ENCODE results near the gene FZD10.

The FZD10 gene

GRCh38 chr12:130155416-130156073 is 6.7 kb upstream of the FZD10 start:
- peak; percentile 14 for DNase-seq

- DNase-seq, result no peak
Observed at GRCh38 chr12:130156652-130157275, 5.5 kb upstream of the FZD10 start.

DNA sequence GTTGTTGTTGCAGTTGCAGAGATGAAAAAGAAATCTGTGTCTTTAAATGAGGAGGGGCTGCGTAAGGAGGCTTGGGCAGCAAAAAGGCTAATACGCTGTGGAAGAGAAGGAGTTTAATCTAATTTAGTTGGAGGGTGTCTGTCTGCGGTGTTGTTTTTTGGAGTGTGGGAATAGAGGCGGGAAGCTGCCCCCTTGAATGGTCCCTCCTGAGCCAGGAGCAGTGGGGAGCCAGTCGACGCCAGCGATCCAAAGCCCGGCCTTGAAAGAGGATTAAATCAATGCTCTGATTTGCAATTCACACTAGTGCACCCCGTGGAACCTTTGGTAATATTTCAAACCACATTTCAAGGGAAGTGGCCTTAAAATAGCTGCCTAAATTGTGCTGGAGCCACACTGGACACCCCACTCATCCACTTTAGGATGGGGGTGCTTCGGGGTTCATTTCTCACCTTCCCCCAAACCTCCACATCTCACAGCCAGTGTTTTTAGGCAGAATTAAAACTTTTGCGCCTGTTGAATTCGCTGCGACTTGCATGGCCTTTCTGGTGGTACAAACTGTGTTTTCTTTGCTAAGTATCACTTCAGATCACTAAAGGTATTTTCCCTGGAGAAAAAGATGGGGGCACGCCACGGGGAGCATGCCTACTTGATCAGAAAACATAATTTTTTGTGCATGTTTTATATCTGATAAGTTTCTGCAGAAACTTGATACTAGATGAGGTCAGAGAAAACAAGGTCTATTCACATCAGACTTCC is 4.1 kb upstream of the FZD10 start:
- DNase-seq, result no peak

GRCh38 chr12:130158754-130159059 is 3.6 kb upstream of the FZD10 start:
- DNase-seq, result no peak

GRCh38 chr12:130160306-130160705 is 2.0 kb upstream of the FZD10 start:
- DNase-seq, result no peak

GRCh38 chr12:130160711-130161231 is 1.5 kb upstream of the FZD10 start:
- no peak for DNase-seq

DNA sequence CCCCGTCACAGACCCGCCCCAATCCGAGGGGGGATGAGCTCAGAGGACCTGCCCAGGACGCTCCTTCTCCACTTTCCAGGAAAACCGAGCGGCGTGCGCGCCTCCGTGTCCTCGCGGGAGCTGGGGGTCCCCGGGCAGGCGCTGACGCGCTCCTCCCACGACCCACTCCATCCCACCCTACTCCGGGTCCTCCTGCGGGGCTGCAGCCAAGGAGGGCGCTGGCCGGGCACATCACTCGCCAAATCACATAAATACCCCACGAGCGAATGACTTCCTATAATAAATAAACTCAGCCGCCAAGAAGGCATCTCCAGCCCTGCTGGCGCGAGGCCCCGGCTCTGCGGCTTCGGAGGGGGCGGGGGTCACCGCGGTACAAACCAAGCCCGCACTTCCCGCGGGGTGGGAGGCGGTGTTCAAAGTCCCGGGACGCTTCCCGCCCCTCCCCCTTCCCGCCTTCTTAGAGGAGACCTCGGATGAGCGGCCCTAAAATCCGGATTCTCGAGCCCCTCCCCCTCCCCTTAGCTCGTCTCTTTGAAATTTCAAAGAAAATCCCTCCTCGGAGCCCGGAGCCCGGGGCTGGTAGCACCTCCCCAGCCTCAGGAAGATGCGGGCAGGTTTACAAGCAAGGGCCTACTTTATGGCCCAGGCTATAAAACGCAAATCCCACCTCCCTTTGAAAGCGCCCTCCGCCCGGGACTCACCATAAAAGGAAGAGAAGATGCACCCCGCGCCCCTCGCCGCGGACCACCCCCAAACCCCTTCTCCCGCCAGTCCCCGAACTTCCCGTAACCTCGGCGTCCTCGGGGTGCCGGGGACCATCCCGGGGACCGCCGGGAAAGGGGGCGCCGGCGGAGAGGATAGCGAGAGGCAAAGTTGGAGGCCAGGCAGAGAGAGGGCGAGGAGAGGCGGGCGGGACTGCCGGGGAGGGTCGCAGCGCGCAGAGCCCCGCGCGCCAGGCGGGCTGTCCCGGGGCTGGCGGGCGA is 712 bp upstream of the FZD10 start:
- DNase-seq, result peak; percentile 5

DNA sequence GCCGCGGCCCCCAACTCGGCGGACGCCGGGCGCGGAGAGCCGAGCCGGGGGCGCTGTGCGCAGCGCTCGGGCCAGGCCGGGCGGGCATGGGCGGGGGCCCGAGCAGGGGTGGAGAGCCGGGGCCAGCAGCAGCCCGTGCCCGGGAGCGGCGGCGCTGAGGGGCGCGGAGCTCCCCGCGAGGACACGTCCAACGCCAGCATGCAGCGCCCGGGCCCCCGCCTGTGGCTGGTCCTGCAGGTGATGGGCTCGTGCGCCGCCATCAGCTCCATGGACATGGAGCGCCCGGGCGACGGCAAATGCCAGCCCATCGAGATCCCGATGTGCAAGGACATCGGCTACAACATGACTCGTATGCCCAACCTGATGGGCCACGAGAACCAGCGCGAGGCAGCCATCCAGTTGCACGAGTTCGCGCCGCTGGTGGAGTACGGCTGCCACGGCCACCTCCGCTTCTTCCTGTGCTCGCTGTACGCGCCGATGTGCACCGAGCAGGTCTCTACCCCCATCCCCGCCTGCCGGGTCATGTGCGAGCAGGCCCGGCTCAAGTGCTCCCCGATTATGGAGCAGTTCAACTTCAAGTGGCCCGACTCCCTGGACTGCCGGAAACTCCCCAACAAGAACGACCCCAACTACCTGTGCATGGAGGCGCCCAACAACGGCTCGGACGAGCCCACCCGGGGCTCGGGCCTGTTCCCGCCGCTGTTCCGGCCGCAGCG is 639 bp downstream of the FZD10 start:
- no peak for DNase-seq

DNA sequence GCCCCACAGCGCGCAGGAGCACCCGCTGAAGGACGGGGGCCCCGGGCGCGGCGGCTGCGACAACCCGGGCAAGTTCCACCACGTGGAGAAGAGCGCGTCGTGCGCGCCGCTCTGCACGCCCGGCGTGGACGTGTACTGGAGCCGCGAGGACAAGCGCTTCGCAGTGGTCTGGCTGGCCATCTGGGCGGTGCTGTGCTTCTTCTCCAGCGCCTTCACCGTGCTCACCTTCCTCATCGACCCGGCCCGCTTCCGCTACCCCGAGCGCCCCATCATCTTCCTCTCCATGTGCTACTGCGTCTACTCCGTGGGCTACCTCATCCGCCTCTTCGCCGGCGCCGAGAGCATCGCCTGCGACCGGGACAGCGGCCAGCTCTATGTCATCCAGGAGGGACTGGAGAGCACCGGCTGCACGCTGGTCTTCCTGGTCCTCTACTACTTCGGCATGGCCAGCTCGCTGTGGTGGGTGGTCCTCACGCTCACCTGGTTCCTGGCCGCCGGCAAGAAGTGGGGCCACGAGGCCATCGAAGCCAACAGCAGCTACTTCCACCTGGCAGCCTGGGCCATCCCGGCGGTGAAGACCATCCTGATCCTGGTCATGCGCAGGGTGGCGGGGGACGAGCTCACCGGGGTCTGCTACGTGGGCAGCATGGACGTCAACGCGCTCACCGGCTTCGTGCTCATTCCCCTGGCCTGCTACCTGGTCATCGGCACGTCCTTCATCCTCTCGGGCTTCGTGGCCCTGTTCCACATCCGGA is 1.4 kb downstream of the FZD10 start:
- no peak for DNase-seq

DNA sequence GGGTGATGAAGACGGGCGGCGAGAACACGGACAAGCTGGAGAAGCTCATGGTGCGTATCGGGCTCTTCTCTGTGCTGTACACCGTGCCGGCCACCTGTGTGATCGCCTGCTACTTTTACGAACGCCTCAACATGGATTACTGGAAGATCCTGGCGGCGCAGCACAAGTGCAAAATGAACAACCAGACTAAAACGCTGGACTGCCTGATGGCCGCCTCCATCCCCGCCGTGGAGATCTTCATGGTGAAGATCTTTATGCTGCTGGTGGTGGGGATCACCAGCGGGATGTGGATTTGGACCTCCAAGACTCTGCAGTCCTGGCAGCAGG is 1.9 kb downstream of the FZD10 start:
- no peak for DNase-seq

GRCh38 chr12:130164936-130165335 is 2.7 kb downstream of the FZD10 start:
- peak; percentile 5 for DNase-seq

DNA sequence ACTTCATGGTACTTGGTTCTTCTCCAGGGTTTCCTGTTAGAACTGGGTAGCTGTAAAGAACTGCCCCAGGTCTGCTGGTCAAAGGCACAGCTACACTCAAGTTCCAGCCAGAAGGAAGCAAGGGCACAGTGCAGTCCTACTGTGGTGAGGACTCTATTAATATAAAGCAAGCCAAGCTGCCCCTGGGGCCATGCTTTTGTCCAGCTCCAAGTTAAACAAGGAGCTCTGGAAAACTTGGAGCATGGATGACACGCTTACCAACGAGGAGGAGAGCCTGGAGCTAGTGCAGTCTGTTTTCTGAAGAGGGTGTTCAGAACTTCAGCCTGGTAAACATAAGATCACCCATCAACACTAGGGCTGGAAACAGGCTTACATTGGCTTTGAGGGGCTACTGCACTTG is 4.0 kb downstream of the FZD10 start:
- DNase-seq, result no peak

GRCh38 chr12:130167537-130167936 is 5.3 kb downstream of the FZD10 start:
- DNase-seq, result no peak

GRCh38 chr12:130169256-130169655 is 7.0 kb downstream of the FZD10 start:
- no peak for DNase-seq

DNA sequence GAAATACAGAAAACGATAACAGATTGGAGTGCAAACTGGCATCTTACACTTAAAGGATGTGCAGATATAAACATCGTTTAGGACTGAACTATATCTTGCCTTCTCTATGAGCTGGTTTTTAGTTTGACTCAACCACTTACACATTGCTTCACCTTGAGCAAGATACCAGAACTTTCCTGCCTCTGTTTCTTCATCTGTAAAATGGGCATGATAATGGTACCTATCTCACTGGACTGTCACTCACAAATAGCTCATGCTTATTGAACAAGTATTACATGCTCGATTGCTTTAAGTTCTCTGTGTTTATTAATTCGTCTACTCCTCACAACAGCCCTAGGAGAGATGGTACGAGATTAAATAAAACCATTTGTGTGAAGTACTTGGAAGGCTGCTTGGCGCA is 7.7 kb downstream of the FZD10 start:
- no peak for DNase-seq

GRCh38 chr12:130170611-130171010 is 8.3 kb downstream of the FZD10 start:
- DNase-seq, result no peak

DNA sequence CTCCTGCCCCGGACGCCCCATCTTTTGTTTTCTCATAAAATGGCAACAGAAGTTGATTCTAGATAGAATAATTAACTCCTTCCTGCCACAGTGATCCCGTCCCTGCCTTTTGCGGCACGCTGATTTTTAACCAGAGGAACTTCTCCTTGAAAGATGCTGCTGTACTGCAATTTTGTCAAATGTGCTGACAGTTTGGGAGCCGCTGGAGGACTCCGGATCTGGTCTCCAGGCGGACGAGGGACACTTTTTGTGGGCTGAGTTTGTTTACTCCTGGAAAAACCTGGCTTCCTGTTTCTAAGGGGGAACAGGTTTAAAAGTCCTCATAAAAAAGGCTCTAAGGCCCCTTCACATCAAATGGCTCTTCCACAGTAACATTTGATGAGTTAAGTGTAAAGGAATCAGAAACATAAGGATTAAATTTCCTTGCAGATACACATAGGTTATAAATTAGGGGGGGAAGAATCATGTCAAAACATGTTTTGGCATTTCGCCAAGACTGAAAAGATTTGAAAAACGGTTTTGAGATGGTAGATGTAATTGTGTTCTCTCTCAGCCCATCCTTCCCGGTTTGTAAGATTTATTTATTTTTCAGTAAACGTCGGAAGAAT is 15.5 kb downstream of the FZD10 start:
- no peak for DNase-seq

GRCh38 chr12:130178282-130178681 is 16.0 kb downstream of the FZD10 start:
- DNase-seq, result no peak

DNA sequence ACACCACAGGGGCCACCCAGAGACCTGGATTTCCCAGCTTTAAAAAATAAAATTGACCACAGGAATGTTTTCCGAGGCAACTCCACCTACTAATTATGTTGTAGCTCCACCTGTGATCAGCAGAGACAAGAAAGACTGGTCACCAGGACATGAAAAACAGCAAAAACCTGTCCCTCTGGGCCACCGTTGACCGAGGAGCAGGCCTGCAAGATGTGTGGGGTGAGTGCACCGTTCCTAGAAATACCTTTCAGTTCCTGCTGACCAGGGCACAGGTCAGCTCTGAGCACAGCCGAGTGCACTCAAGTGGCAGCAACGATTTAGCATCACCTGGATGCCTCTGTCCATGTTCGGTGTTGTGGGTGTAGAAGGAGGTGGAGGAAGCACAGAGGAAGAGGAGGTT is 16.9 kb downstream of the FZD10 start:
- no peak for DNase-seq

GRCh38 chr12:130179621-130180020 is 17.4 kb downstream of the FZD10 start:
- no peak for DNase-seq

DNA sequence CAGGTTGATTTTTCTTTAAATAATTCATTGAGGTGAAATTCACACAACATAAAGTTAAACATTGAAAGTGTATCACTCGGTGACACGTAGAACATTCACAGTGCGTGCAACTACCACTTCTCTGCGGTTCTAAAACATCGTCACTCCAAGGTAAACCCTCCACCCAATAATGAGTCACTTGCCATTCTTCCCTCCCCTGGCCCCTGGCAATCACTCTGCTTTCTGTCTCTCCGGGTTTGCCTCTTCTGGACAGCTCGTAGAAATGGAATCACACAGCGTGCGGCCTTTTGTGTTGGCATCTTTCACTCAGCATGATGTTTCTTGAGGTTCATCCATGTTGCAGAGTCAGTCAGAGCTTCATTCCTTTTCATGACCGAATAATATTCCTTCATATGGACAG is 18.9 kb downstream of the FZD10 start:
- DNase-seq, result no peak

Data from NCI-H69 (cell line).